HG02610 (cell line): ENCODE data around the gene EPHA7.

Source experiments
- ATAC-seq: cut with Tn5 transposase; IDR thresholded peaks from one replicate; pipeline ENCODE4 v1.9.1; 2021; ENCODE audit warnings: mild to moderate bottlenecking, moderate library complexity; ENCODE audit not compliant: unreplicated experiment

EPHA7 gene

DNA sequence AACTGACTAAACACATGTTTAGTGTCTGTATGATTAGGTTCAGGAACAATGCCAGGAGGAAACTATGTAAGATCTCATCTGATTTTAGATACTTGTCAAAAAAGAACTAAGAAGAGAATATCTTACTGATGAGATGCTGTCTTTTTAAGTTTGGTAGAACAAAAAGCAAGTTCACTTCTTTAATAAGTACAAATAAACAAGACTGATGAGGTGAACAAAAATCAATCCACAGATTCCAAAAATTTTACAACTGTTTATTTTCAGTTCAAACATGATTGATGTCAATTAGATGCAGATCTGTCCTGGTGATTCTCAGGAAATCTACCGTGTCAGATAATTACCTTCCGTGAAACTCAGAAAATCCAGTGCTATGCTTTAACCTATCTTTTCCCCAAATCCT, 24.9 kb downstream of the EPHA7 start:
- no peak for ATAC-seq

DNA sequence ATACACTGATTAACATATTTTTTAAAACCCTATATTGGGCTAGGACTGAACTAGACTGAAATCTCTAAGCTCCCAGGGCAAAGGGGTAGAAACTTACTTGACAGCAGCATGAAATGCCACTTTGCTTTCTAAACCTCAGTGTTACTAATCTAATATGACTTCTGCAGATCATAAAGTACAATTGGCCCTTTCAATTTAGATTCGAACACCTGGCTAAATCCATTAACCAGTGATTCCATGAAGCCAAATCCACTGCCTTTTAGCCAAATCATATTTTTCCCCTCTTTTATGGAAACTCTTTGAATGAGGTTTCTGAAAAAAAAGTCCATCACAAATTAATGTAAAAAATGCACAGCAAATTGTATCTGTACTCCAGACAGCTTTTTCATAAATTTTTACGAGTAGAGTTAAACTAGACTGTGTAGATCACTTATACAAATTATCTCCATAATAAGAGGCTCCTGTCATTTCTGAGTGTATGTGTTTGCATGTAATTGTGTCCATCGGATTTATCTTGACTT, 25.7 kb downstream of the EPHA7 start:
- no peak for ATAC-seq

DNA sequence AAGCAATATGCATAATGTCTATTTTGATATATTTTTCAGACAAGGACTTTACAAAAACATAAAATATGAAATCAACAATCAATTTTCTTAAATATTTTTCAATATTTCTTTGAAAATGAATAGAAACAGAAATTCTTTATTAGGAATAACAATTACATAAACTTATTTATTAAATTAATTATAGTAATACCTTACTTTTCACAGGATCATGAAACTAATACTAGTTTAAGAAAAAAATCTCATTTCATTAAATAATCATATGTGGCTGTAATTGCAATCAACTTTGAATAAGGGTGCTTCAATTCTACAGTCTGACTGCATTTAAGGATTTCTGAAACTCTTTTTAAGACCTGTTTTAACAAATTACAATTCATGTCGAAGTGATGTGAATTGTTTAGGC, 26.6 kb downstream of the EPHA7 start:
- ATAC-seq, result no peak

DNA sequence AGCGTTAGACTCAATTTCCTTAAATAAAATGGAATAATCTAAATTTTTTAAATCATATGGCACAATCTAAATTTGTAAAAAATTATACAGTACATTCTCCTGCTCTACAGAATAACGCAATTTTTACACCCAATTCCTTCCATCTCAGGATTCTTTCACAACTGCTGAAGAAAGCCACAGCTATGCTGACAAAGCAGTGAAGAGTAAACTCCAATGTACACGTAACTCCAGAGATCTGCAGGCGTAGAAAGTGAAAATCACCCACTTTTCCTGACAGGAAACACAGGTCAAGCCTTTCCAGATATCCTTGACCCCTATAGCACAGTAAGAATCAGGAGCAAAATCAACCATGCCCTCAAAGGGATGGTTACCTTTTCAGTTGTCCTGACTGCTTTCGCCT, 27.4 kb downstream of the EPHA7 start:
- ATAC-seq, result no peak

DNA sequence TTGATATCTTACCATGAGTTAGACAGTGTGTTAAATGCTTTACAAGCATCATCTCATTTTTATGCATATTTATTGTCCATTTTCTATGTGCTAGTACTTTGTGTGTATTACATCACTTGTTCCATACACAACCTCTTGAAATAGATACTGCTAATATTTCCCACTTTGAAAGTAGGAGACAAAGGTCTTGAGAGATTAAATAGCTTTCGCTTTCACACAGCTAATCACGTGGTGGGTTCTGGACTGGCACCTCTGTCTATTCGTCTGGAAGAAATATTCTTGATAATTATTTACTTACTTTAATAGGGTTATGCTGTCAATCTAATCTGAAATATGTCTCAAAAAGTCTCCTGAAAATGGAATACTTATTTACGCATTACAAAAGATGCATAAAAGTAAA, 30.2 kb downstream of the EPHA7 start:
- no peak for ATAC-seq

DNA sequence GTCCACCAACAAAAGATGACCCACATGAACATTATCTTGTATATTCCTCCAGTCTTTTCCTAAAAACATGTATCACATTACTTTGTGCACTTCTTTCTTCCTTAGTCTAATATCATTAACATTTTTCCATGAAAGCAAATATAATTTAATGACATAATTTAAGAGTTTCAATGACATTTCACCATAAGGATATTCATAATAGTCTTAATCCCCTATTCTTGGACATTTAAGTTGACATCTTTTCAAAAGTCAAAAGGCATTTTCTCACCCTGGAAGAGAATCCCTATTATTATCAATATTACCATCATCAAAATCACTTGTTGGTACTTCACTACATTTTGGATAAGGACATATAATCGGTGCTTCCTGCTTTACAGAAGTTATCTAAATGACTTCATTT, 31.3 kb downstream of the EPHA7 start:
- no peak for ATAC-seq

DNA sequence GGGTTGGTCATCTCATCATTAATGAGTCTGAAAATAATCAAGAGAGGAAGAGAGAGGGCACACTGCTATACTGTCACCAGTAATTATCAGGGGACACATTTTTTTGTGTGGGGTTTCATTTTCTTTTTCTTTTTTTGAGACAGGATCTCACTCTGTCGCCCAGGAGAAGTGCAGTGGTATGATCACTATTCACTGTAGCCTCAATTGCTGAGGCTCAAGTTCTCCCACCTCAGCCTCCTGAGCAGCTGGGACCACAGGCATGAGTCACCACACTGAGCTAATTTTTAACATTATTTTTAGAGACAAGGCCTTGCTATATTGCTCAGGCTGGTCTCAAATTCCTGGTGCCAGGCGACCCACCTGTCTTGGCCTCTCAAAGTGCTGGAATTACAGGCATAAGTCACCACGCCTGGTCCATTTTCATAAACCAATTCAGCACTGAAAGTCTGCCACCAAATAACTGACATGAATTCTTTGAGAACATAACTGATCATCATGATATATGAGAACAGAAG, 43.3 kb downstream of the EPHA7 start:
- no peak for ATAC-seq

DNA sequence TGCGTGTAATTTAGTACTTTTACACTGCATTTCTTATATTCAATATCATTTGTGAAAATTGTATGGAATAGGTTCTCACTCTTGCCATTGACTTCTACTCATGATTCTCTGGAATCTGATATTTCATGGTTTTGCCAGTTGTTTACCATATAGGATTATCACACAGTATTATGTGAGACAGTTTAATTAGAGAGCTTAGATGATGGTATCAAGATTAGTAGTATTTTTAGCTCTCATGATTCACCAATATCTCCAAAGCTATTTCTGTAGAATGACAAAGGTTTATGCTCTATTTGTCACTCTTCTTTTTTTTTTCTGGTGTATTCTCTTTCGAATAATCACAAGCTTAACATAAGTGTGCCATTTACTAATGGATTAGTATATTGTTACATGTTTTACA, 45.9 kb downstream of the EPHA7 start:
- no peak for ATAC-seq

DNA sequence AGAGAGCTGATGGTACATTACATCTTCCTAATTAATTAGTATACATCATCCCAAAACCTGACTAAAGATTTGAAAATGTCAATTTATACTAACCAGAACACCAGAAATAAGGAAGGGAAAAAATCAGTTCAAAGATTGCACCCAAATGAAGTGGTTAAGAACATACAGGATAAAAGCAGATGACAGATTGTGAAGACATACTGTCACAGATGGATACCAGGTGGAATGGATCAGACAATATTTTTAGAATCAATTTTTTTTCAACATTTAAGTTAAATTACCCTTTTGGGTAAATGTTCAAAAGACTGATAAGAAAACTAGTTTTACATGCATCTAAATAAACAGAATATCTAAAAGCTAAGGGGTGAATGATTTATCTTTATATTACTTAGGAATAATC, 47.6 kb downstream of the EPHA7 start:
- ATAC-seq, result no peak

DNA sequence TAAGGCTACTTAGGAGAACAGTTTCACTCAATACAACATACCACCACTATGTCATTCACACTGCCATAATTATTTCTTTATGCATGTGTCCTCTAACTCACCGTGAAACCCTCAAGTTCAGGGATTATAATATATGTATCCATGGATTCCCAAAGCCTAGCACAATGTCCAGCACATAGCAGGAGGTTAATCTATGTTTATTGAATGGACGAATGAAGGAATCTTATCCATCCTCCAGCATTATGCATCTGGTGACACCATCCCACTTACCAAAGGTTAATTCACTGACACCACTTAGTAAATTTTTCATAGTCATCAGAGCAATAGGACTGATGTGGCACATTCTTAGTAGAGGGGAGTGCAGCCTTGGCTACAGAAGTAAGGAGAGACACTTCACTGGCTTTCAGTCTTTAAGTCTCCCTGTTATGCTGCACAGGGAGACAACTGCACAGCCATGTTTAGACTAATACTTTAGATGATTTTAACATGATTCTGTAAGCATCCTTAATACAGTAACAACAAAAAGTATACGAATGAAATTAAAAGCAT, 49.7 kb downstream of the EPHA7 start:
- ATAC-seq, result no peak

DNA sequence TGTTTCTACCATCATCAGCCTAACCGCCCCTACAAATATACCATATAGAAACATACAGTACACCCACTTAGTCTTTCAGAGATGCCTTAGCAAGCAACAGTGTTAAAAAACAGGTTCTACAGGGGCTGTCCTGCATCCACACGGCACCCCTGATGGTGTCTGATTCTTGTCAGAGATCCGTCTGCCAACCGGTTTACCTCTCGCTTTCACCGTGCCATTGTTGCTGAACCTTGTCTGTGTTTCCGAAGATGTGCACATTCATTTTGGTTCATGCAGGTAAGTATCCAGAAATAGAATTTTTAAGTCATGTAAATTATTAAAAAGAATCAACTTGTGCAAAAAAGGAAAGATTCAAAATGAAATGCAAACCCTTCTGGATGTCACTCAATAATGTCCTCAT, 52.9 kb downstream of the EPHA7 start:
- ATAC-seq, result no peak

DNA sequence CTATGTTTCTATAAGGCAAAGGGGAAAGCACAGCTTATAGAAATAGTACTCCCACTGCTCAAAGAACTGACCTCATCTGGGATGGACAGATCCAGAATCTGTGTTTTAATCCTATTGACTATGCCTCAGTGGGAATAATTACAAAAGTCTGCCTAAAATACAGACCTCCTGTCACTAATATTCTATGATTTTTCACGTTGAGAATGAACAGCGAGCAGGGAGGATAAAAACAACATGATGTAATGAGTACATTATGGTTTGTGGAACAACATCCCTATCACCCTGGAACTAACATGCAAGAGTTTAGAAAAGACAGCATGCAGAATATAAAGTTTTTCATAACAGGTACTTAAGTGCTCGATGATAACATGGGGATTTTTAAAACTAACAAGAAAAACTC, 53.9 kb downstream of the EPHA7 start:
- no peak for ATAC-seq

DNA sequence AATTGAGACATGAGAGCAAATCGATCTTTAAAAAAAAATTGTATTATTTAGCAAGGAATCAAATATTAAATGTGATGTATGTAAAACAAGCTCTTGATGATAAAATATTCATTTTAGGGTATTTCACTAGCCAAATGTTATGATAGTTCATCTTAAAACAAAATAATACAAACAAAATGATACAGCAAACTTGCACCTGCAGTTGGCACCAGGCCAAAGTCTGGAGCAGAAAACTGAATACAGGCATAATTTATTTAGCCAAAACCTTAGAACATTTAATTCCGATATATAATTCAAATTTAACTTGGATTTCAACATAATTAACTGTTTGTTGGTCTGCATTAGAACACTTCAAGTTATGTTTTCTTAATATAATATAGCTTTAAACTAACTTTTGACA, 60.9 kb downstream of the EPHA7 start:
- ATAC-seq, result no peak

DNA sequence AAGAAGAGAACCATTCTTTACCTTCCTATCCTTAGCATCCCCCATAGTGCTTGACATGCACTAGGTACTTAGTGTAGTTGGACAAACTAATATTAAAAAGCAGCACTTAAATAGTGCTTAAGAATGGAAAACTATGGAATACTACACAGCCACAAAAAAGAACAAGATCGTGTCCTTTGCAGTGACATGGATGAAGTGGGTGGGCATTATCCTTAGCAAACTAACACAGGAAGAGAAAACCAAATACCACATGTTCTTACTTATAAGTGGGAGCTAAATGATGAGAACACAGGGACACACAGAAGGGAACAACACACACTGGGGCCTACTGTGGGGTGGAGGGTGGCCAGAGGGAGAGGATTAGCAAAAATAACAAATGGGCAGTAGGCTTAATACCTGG, 66.8 kb downstream of the EPHA7 start:
- no peak for ATAC-seq

DNA sequence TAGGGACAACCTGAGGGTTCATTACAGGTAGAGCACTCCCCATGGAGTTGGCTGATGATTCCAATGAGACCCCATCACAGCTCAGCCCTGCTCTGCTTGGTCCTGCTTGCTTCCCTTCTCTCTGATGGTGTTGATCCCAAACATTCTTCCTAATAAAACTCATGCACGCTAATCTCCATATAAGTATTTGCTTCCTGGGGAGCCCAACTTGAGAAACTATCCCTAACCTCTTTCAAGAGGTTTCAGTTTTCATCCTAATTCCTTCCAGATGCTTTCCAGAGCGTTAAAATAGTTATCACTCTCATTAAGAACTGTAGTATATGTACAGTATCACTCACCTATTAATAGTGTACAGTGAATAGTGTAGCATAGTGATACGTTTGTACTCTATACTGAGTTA, 68.1 kb downstream of the EPHA7 start:
- no peak for ATAC-seq

DNA sequence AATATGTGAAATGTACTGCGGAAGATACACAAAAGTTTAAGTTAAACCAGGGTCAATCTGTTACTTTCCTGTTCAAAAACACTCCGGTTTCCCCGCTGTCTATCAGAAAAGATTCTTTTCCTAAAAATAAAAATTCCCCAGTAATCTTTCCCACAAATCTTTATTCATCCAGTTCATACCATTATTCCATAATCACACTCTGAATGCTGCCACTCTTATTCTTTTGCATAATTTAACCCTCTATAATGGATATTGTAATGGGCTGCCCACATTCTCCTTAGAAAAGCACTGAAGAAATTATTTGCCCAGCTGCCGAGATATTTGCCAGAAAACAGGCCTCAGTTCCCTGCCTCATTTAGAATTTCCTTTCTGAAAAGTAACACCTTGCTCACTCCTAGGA, 68.6 kb downstream of the EPHA7 start:
- no peak for ATAC-seq

DNA sequence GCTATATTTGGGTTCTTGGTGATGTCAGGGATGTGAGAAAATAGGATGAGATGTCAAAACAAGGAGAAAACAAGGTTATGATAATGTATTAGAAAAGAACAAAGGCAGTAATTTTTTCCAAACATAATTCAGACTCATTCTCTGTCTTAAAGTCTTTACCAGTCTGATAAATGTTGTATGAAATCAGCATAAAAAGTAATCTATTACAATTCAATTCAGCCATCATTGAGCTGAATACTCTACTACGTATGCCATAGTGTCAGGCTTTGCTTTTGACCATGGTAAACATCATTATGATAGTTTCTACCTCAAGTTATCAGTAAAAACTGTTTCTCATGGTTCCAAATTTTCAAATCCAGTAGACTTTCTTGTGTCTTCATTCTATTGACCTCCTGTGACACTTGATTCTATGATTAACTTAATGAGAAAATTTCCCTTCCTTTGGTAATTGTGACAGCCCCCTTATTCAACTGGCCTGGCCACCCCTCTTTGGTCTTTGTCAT, 75.0 kb downstream of the EPHA7 start:
- no peak for ATAC-seq

DNA sequence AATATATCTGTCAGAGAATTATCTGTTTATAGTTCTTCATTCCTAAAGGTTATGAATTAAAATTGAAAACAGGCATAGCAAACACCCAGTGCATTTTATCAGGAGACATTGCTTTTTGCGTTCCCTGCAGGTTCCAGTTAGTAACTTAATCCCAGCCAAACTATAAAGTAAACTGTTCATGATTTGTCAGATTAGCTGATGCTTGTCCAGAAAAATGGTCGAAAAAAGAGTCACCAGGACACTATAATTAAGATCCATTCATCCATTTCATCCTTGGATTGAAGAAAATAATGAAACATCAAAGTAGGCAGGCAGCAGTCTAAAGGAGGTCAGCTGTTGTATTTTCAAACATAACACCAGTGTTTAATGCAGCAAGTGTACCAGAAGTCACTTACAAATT, 75.9 kb downstream of the EPHA7 start:
- no peak for ATAC-seq

DNA sequence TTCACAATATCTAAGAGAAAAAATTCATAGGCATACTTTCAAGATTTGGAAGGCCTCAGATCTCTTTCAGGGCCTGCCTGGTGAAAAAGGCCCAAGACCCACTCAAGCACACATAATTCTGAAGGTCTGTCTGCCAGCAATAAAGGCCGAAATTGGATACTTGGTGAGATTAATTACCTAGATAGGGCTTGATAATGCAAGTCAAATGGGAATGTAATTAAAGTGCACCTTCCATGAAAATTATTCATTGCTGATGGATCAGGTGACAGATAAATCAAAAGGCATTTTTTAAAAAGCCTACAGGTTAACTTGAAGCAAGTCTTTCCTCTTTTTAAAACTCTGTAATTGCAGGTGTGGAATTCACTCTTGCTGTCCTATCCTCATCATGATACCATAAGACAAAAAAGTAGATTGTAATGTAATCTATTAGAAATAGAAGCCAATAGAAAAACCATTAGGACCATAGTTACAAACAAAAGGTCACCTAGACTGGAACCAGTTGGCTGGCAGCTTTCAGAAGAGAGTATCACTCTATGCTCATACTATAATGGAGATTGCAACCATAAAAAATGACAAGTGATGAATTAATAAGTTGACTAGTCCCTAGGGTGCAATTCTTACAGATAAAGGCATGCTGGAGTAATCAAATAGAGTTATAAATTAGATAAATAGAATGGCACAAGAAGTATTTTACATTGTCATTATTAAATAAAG, 77.3 kb downstream of the EPHA7 start:
- ATAC-seq, result no peak

DNA sequence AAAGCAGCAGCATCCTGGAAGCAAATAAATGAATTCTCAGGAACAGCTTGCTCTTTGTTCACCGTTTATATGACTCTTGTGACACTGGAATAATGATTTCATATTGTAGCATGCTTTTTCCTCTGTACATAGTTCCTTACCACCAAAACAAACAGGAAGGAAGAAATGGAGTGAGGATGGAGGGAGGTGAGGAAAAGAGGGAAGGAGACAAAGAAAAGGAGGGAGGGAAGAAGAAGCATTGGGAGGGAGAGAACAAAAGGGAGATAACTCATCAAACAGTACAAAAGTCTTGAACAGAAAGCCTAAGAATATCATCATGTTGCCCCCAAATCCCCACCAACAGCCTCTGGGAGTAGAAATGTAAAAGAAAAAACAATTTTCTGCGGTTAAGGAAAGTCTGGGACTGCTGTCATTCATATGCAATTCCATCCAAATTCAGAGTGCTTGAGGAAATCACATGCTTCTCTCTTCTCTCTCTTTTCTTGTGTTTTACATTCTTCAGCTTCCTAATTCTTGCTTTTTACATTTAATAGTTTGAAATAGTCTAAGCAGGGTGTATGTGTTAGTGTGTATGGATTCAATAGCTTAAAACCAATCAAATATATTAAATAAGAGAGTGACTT, 81.5 kb downstream of the EPHA7 start:
- ATAC-seq, result no peak

DNA sequence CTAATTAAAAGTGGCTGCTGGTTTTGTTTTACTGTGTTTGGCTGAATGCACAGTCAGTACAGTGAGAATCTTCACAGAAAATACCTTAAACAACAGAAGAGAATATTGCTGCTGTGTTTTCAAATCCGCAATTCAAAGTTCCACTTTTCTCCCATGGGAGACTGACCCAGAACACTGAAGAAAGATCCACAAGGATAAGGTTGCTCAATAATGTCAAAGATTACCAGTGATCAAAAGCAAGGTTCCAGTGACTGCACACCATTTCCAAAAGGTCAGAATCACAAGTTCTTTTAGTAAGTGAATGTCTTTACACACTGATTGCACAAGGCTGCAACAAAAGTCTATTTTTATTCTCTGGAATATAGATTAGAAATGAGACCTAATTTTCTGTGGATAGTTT, 82.3 kb downstream of the EPHA7 start:
- ATAC-seq, result no peak
